ENCODE measurements around the gene SPHK2. TPM values are rescaled to one million over a fixed set of nuclear protein-coding genes. Genes with fewer than 3 reads are reported as not detected.
"Not testable (repeated sequence)": the region's sequence is repeated elsewhere in the genome, so short reads cannot be mapped to it uniquely, and the experiment has no call there.

The SPHK2 gene, protein sequence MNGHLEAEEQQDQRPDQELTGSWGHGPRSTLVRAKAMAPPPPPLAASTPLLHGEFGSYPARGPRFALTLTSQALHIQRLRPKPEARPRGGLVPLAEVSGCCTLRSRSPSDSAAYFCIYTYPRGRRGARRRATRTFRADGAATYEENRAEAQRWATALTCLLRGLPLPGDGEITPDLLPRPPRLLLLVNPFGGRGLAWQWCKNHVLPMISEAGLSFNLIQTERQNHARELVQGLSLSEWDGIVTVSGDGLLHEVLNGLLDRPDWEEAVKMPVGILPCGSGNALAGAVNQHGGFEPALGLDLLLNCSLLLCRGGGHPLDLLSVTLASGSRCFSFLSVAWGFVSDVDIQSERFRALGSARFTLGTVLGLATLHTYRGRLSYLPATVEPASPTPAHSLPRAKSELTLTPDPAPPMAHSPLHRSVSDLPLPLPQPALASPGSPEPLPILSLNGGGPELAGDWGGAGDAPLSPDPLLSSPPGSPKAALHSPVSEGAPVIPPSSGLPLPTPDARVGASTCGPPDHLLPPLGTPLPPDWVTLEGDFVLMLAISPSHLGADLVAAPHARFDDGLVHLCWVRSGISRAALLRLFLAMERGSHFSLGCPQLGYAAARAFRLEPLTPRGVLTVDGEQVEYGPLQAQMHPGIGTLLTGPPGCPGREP
- total RNA-seq = 36.4 and 39.0 TPM in 2 replicates

DNA sequence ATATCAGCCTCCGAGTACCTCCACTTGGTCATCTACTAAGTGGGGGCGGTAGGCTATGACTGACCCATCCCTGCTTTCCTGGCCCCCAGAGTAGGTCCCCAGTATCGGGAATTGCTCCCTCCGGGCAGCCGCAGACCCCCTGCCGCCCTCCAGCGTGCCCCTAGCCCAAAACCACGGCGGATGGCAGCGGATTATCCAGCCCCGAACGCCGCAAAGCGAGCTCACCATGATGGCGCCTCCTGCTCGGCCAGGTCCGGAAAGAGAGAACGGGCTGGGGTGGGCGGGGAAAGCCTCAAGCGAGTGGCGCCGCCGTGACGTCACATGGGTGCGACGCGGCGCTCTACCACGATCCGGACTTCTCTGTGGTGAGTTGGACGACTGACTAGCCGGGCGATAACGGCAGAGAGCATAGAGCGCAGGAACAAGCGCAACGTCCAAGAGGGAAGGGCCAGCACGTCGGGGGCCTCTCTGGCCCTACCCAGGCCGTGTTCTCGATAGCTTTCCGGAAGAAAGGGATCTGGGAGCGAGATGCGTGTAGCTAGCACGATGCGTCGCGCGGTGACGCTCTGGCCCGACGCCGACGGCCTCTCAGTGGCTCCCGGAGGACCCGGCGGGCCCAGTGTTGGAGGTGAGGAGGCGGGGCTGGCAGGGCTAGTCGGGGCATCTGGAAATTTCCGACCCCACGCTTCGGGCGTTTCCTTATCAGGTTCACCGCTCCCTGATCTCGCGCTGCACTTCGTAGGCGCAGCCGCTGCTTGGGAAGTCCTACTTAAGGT is at the start of gene SPHK2, which contains the start of gene RPL18:
SPHK2 (plus strand) TSS at position 591 of the 776 bp plus-strand sequence. CDS start 1,009 bp downstream, outside the sequence.
RPL18 (minus strand) TSS at position 263 of the 776 bp plus-strand sequence; CDS start at position 228, 35 bp downstream.
- peaks cover 68% of the 10 kb centered on the region for H3K36me3 Mint-ChIP-seq (ENCODE audit: low read depth)
- H3K27ac Mint-ChIP-seq = peak within 1 kb of the TSS; percentile 98
- peak within 1 kb of the TSS; percentile 91 for H3K4me3 Mint-ChIP-seq
- peaks cover 38% of the 10 kb centered on the region for H3K4me1 Mint-ChIP-seq
- intact Hi-C loops (cut with micrococcal nuclease) = loop anchor here (1.0 kb wide), 2 partner anchors 15 to 19 kb away; no protein-coding TSS in a partner anchor
- no peaks in the 10 kb centered on the region for H3K27me3 Mint-ChIP-seq
- DNase-seq = peak; percentile 99
- H3K9me3 Mint-ChIP-seq = no peaks in the 10 kb centered on the region

DNA sequence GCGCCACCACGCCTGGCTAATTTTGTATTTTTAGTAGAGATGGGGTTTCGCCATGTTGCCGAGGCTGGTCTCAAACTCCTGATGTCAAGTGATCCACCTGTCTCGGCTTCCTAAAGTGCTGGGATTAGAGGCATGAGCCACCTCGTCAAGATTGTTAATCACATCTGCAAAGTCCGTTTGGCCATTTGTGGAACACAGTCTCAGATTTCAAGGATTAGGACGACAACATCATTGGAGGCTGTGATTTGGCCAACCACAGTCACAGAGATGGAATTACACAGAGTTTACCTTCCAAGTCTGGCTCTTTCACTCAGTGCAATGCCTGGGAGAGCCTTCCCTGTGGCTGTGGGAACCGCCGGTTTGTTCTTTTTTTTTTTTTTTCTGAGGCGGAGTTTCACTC is 49.5 kb upstream of the SPHK2 start:
- no peak for DNase-seq
- H3K9me3 Mint-ChIP-seq = no peaks in the 10 kb centered on the region
- H3K4me3 Mint-ChIP-seq = no peak overlapping the region
- intact Hi-C loops (cut with micrococcal nuclease) = no loop called here
- H3K4me1 Mint-ChIP-seq = no peaks in the 10 kb centered on the region
- H3K36me3 Mint-ChIP-seq (ENCODE audit: low read depth) = no peaks in the 10 kb centered on the region
- H3K27me3 Mint-ChIP-seq = no peaks in the 10 kb centered on the region
- no peak overlapping the region for H3K27ac Mint-ChIP-seq

DNA sequence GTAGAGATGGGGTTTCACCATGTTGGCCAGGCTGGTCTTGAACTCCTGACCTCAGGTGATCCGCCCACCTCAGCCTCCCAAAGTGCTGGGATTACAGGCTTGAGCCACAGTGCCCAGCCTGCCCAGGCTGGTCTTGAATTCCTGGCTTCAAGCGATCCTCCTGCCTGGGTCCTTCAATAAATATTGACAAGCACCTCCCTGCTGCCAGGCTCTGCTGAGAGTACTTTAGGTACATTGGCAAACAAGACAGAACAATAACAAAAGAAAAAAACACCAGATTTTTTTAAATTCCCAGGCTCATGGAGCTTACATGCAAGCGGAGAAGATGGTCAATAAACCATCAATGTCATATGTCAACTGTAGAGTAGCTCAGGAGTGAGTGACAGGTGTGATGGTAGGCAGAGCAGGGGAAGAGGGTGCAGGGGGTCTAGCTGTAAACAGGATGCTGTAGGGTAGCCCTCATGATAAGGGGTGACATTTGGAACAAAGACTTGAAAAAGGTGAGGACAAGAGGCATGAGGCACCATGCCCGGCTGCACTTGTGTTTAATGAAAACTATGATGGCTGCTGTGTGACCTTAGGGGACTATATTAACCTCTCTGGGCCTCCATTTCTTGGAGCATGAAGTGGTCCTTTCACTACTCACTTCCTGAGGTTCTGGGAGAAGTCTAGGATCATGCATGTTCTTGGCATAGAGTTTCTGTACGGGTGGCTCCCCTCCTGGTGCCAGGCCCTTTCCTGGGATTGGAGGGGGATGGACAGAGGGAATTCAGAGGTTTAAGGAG is 47.7 kb upstream of the SPHK2 start:
- Mint-ChIP-seq H3K27me3 (no peaks in the 10 kb centered on the region), H3K4me3 (no peak overlapping the region), H3K4me1 (no peaks in the 10 kb centered on the region), H3K36me3 (ENCODE audit: low read depth) (no peaks in the 10 kb centered on the region), H3K9me3 (no peaks in the 10 kb centered on the region), H3K27ac (no peak overlapping the region)
- DNase-seq = no peak
- intact Hi-C loops (cut with micrococcal nuclease) = no loop called here

DNA sequence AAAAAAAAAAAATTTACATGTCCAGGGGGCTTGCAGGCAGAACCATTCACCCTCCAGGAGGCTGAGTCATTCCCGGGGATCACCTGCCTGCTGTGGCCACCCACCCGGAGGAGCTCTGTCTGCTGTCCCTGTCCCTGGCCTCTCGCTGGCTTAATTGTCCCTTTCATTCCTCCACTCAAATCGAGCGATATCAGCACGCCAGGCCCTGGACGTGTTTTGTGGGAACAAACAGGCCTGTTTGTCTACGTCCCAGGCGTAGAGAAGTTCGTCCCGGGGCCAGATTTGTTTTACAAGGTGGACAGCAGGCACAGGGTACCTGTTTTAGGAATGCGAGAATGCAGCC is 46.2 kb upstream of the SPHK2 start:
- Mint-ChIP-seq H3K4me1 (no peaks in the 10 kb centered on the region), H3K4me3 (no peak overlapping the region), H3K9me3 (no peaks in the 10 kb centered on the region), H3K36me3 (ENCODE audit: low read depth) (no peaks in the 10 kb centered on the region), H3K27ac (no peak overlapping the region), H3K27me3 (no peaks in the 10 kb centered on the region)
- DNase-seq = no peak
- intact Hi-C loops (cut with micrococcal nuclease) = no loop called here

DNA sequence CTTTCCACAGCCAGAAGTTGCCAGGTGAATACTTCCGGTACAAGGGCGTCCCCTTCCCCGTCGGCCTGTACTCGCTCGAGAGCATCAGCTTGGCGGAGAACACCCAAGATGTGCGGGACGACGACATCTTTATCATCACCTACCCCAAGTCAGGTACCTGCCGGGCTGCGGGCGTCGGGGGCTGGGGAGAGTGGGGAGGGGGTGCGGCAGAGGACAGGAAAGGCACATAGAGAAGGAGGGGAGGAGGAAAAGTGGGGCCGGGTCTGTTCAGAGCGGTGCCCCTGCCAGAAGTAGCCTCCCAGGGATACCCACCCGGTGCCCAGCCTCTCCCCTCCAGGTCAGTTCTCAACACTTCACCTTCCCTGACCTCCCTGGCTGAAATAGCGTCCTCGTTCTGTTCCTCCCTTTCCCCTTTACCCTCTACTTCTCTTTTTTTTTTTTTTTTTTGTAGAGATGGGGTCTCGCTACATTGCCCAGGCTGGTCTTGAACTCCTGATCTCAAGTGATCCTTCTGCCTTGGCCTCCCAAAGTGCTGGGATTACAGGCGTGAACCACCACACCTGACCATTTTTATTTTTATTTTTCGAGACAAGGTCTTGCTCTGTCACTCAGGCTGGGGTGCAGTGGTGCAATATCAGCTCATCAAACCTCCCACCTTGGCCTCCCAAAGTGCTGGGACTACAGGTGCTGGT is 43.2 kb upstream of the SPHK2 start:
- H3K27me3 Mint-ChIP-seq = no peaks in the 10 kb centered on the region
- H3K4me1 Mint-ChIP-seq = no peaks in the 10 kb centered on the region
- H3K36me3 Mint-ChIP-seq (ENCODE audit: low read depth) = no peaks in the 10 kb centered on the region
- intact Hi-C loops (cut with micrococcal nuclease) = no loop called here
- no peak for DNase-seq
- H3K9me3 Mint-ChIP-seq = no peaks in the 10 kb centered on the region
- H3K27ac Mint-ChIP-seq = no peak overlapping the region
- H3K4me3 Mint-ChIP-seq = no peak overlapping the region

DNA sequence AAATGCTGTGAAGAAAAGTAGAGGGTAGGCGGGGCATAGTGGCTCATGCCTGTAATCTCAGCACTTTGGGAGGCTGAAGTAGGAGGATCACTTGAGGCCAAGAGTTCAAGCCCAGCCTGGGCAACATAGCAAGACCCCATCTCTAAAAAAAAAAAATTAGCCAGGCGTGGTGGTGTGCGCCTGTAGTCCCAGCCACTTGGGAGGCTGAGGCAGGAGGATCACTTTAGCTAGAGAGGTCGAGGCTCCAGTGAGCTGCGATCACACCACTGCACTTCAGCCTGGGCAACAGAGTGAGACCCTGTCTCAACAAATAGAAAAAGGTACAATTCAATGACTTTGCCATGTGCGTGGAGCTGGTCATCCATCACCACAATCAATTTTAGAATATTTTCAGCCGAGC is 41.4 kb upstream of the SPHK2 start:
- H3K36me3 Mint-ChIP-seq (ENCODE audit: low read depth); H3K27me3 Mint-ChIP-seq; H3K9me3 Mint-ChIP-seq; intact Hi-C loops (cut with micrococcal nuclease); H3K4me1 Mint-ChIP-seq; DNase-seq; H3K4me3 Mint-ChIP-seq; H3K27ac Mint-ChIP-seq: not testable (repeated sequence)

DNA sequence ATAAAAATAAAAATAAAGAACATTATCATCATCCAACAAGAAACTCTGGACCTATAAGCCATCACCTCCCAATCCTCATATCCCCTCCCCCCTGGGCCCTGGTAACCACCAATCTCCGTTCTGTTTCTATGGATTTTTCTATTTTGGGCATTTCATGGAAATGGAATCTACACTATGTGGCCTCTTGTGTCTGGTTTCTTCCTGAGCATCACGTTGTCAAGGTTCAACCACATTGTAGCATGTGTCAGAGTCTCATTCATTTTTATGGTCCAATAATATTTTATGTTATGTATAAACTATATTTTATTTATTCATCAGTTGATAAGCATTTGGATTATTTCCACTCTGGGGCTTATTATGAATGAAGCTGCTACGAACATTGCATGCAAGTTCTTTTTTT is 40.4 kb upstream of the SPHK2 start:
- intact Hi-C loops (cut with micrococcal nuclease) = no loop called here
- Mint-ChIP-seq H3K4me3 (no peak overlapping the region), H3K9me3 (no peaks in the 10 kb centered on the region), H3K27me3 (no peaks in the 10 kb centered on the region), H3K36me3 (ENCODE audit: low read depth) (no peaks in the 10 kb centered on the region), H3K27ac (no peak overlapping the region), H3K4me1 (no peaks in the 10 kb centered on the region)
- DNase-seq = no peak

DNA sequence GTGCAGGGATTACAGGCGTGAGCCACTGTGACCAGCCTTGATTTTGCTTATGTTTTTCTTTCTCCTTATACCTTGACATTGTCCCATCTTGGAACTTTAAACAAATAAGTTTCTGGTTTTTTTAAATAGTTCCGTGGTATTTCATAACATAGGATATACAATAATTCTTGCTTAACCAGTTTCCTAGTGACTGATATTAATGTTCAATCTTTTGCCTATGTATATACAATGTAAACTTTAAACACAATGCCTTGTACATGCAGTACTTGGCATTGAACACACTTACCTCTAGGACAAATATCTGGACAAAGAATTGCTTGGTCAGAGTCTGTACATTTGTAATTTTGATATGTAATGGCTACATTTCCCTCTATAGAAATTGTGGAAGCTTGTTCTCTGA is 37.1 kb upstream of the SPHK2 start:
- intact Hi-C loops (cut with micrococcal nuclease) = loop anchor here (10.0 kb wide), 1 partner anchor 267 kb away; no protein-coding TSS in a partner anchor
- Mint-ChIP-seq H3K9me3 (no peaks in the 10 kb centered on the region), H3K27ac (no peak overlapping the region), H3K36me3 (ENCODE audit: low read depth) (no peaks in the 10 kb centered on the region), H3K27me3 (no peaks in the 10 kb centered on the region), H3K4me3 (no peak overlapping the region), H3K4me1 (peaks cover 6% of the 10 kb centered on the region)
- DNase-seq = no peak

DNA sequence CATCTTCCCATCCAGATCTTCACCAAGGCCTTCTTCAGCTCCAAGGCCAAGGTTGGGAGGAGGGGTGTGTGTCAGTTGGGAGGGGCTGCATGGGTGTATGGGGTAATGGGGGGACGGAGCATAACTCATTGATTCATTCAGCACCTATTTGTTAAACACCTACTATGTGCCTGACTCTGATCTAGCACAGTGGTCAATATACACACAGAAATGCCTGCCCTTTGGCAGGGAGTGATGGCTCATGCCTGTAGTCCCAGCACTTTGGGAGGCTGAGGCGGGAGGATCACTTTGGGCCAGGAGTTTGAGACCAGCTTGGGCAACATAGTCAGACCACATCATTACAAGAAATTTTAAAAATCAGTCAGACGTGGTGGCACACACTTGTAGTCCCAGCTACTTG is 31.9 kb upstream of the SPHK2 start:
- H3K36me3 Mint-ChIP-seq (ENCODE audit: low read depth) = peaks cover 3% of the 10 kb centered on the region
- no peaks in the 10 kb centered on the region for H3K9me3 Mint-ChIP-seq
- no peak overlapping the region for H3K4me3 Mint-ChIP-seq
- H3K27ac Mint-ChIP-seq = no peak overlapping the region
- no peak for DNase-seq
- peaks cover 22% of the 10 kb centered on the region for H3K4me1 Mint-ChIP-seq
- no peaks in the 10 kb centered on the region for H3K27me3 Mint-ChIP-seq
- intact Hi-C loops (cut with micrococcal nuclease) = loop anchor here (10.0 kb wide), 1 partner anchor 273 kb away; no protein-coding TSS in a partner anchor

DNA sequence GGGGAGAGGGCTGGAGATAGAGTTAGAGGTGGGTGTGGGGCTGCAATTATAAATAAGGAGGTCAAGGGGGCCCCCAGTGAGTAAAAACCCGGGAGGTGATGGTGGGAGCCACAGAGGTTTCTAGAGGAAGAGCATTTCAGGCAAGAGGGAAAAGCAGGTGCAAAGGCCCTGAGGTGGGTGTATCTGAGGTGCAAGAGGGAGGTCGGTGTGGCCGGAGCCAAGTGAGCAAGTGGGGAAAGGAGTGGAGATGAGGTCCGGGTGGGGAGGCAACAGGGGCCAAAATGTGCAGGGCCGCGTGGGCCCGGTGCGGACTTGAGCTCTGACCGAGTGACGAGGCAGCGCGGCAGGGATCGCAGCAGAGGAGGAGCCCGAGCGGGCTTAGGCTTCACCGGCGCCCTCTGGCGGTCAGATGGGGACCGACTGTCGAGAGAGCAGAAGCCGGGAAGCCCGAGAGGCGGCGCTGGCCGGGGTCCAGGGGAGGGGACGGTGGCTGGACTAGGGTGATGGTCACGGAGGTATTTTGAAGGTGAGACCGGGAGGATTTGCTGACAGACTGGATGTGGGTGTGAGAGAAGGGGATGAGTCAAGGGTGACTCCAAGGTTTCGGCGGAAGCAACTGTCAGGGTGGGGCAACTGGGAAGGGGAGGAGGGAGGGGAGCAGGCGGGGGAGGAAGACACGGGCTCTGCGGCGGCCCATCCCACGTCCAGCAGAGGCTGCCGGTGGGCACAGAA is 30.5 kb upstream of the SPHK2 start:
- H3K27me3 Mint-ChIP-seq = no peaks in the 10 kb centered on the region
- H3K27ac Mint-ChIP-seq = peak overlapping the region; percentile 86
- peaks cover 6% of the 10 kb centered on the region for H3K36me3 Mint-ChIP-seq (ENCODE audit: low read depth)
- DNase-seq = peak; percentile 96
- H3K9me3 Mint-ChIP-seq = no peaks in the 10 kb centered on the region
- intact Hi-C loops (cut with micrococcal nuclease) = loop anchor here (1.0 to 10.0 kb wide), 2 partner anchors 83 to 274 kb away; no protein-coding TSS in a partner anchor
- peaks cover 26% of the 10 kb centered on the region for H3K4me1 Mint-ChIP-seq
- H3K4me3 Mint-ChIP-seq = peak overlapping the region; percentile 65

DNA sequence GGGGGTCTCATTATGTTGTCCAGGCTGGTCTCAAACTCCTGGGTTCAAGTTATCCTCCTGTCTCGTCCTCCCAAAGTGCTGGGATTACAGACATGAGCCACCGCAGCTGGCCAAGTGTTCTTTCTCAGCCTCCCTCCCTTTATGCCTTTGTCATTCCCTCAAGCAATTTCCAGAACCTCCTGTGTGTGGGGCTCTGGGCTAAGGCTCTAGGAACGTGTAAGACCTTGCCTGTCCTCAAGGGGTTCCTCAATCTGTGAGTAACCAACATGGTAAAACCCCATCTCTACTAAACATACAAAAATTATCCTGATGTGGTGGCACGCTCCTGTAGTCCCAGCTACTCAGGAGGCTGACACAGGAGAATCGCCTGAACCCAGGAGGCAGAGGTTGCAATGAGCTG is 28.3 kb upstream of the SPHK2 start:
- Mint-ChIP-seq H3K4me1 (peaks cover 23% of the 10 kb centered on the region), H3K27me3 (no peaks in the 10 kb centered on the region), H3K36me3 (ENCODE audit: low read depth) (peaks cover 10% of the 10 kb centered on the region), H3K4me3 (no peak overlapping the region), H3K9me3 (no peaks in the 10 kb centered on the region), H3K27ac (no peak overlapping the region)
- intact Hi-C loops (cut with micrococcal nuclease) = no loop called here
- DNase-seq = no peak

DNA sequence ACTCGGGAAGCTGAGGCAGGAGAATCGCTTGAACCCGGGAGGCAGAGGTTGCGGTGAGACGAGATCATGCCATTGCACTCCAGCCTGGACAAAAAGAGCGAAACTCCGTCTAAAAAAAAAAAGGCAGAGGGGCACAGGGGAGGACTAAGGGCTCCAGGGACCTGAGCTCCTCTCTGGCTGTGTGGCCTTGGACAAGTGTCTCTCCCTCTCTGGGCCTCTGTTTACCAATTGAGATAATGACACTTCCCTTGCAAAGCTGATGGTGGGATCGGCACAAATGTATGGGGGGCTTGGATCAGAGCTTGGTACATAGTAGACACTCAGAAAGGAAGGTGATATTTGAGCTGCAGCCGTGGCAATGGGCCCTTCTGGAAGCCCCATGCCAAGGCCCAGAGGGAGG is 24.1 kb upstream of the SPHK2 start:
- Mint-ChIP-seq H3K36me3 (ENCODE audit: low read depth) (peaks cover 8% of the 10 kb centered on the region), H3K4me3 (peak overlapping the region; percentile 82), H3K9me3 (no peaks in the 10 kb centered on the region), H3K27ac (peak overlapping the region; percentile 89), H3K4me1 (peaks cover 14% of the 10 kb centered on the region), H3K27me3 (no peaks in the 10 kb centered on the region)
- intact Hi-C loops (cut with micrococcal nuclease) = no loop called here
- no peak for DNase-seq

Measured in activated CD4-positive, alpha-beta T cell treated with anti-CD3 and anti-CD28 coated beads, Interleukin-2, amount 10 ng/mL, durations not matched to agents 24 days and 14 days (primary cell).